Fibroblast of lung (primary cell): Measurements from ENCODE around the gene CCDC152. TPM values are rescaled to one million over a fixed set of nuclear protein-coding genes. Genes with fewer than 3 reads are reported as not detected.

Experiments used
- DNase-seq, 2 donors: peaks; one replicate each; pipeline versions ENCODE4 v3.0.0 to v3.0.0-alpha.2; 2010; ENCODE audit warnings: low read depth in 2 of 2
- H2AFZ ChIP-seq: 2 replicates; pipeline ENCODE4 v1.5.1; 2012; ENCODE audit warnings: low read length, control low read depth, inconsistent platforms
- H3K27ac ChIP-seq: 2 replicates; pipeline ENCODE4 v1.5.1; 2011; ENCODE audit warnings: low read length, control low read depth; ENCODE audit not compliant: insufficient read depth
- H3K27me3 ChIP-seq: 2 replicates; pipeline ENCODE4 v1.5.1; 2011; ENCODE audit warnings: mild to moderate bottlenecking, low read length; ENCODE audit not compliant: control insufficient read depth, insufficient read depth
- H3K36me3 ChIP-seq: 2 replicates; pipeline ENCODE4 v1.5.1; 2011; ENCODE audit warnings: low read length; ENCODE audit not compliant: control insufficient read depth, insufficient read depth
- H3K4me1 ChIP-seq: 2 replicates; pipeline ENCODE4 v1.5.1; 2011; ENCODE audit warnings: low read length; ENCODE audit not compliant: control insufficient read depth, insufficient read depth; ENCODE audit errors: extremely low read depth
- H3K4me2 ChIP-seq: 2 replicates; pipeline ENCODE4 v1.5.1; 2011; ENCODE audit warnings: low read length, control low read depth; ENCODE audit not compliant: insufficient read depth; ENCODE audit errors: extremely low read depth
- H3K4me3 ChIP-seq, 4 experiments: fragments of 200-600 bp in 1 of 4; sonication (generic) in 1 of 4; replicated peaks in 1 of 4; 2 replicates each; pipeline ENCODE4 v1.5.1; 2011 to 2016; ENCODE audit warnings: low read length in 4 of 4, low read depth in 3 of 4, mild to moderate bottlenecking in 3 of 4, control low read depth in 2 of 4, inconsistent platforms in 1 of 4, mixed read lengths in 1 of 4; ENCODE audit not compliant: insufficient read depth in 1 of 4; ENCODE audit errors: control extremely low read depth in 1 of 4
- H3K79me2 ChIP-seq: 2 replicates; pipeline ENCODE4 v1.5.1; 2012; ENCODE audit warnings: mild to moderate bottlenecking, low read length, inconsistent platforms; ENCODE audit not compliant: control insufficient read depth, insufficient read depth
- H3K9ac ChIP-seq: 2 replicates; pipeline ENCODE4 v1.5.1; 2011; ENCODE audit warnings: mild to moderate bottlenecking, low read length, control low read depth; ENCODE audit not compliant: insufficient read depth
- H3K9me3 ChIP-seq: 2 replicates; pipeline ENCODE4 v1.5.1; 2012; ENCODE audit warnings: low read depth, low read length; ENCODE audit not compliant: control insufficient read depth, insufficient read depth
- H4K20me1 ChIP-seq: 2 replicates; pipeline ENCODE4 v1.5.1; 2011; ENCODE audit warnings: low read length; ENCODE audit not compliant: control insufficient read depth, insufficient read depth; ENCODE audit errors: extremely low read depth
- EZH2 ChIP-seq: IDR thresholded peaks from 2 replicates; pipeline ENCODE4 v1.5.1; 2012; ENCODE audit warnings: low read length, control low read depth, mild to moderate bottlenecking; ENCODE audit errors: missing control alignments
- polyA plus RNA-seq, 2 donors: library from polyadenylated mRNA; depleted of rRNA in 1 of 2; stranded (reverse) in 1 of 2; unstranded in 1 of 2; fragments of >200 nt; gene quantifications; 2 replicates each; pipeline ENCODE4 v1.2.1, GENCODE V29; 2011 to 2012; ENCODE audit warnings: missing spikeins in 1 of 2
- total RNA-seq: library from RNA; depleted of rRNA; stranded (reverse); fragments of >200 nt; gene quantifications from 2 replicates; pipeline ENCODE4 v1.2.1, GENCODE V29; 2014
- TF ChIP-seq, protein P1 (sequence below), 2 donors: IDR thresholded peaks in 1 of 2; conservative IDR thresholded peaks in 1 of 2; 1 replicate in 1 of 2; 2 replicates in 1 of 2; pipeline ENCODE4 v1.5.1; 2011 to 2012; ENCODE audit warnings: low read length in 2 of 2, control low read depth in 1 of 2, inconsistent platforms in 1 of 2, low read depth in 1 of 2, mild to moderate bottlenecking in 1 of 2

Gene CCDC152
- total and polyA plus RNA-seq, 2 donors (not counting 1 experiment from before 2014, with no cell fraction given): 1.4 to 2.5 TPM

DNA sequence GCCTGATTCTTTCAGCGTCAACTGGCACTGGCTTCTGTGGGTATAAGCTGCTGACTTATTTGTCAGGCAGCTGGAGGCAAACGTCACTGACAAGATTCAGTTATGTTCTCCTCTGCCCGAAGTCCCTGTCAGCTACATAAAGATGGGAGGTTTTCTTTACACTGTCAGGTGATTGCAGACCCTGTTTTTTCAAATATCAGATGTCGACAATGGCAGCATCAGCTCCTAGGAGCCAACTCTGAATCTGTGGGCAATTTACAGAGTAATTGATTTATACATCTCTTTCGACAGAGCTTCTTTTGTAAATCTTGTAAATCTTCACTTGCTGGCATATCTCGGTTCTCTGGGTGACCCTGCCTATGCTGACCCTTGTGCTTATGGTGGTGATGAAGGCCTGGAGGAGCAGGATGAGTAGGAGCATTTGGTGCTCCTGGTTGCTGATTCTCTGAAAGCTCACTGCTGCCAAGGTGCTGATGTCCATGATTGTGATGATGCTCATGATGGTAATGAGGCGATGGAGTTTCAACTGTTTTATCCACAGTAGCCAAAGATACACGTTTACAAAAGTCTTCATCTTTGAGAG lies 44.2 kb downstream of the CCDC152 start:
- no peaks in the 10 kb centered on the region for H3K9me3 ChIP-seq
- DNase-seq: no peak

DNA sequence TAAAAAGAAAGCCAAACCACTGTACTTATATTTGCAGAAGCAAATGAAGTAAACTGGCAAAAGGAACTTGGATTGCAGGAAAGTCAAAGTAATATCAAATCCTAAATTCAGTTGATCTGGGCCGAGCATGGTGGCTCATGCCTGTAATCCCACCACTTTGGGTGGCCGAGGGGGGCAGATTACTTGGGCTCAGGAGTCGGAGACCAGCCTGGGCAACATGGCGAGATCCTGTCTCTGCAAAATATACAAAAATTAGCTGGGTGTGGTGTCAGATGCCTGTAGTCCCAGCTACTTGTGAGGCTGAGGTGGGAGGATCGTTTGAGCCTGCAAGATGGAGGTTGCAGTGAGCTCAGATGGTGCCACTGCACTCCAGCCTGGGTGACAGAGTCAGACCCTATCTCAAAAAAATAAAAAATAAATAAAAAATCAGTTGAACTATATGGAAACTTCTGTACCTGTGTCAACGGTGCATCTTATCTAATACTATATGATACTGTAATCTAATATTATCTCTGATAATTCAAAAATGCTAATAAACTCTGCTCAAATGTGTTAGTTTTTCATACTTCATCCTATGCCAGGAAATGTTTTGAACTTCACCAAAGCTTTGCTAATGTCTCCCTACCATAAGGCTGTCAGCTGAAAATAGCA lies 45.0 kb downstream of the CCDC152 start:
- Histone ChIP-seq H3K36me3 (no peaks in the 10 kb centered on the region), H3K27ac (no peak overlapping the region), H4K20me1 (no peaks in the 10 kb centered on the region), H3K4me2 (no peak overlapping the region), H3K4me1 (no peaks in the 10 kb centered on the region), H3K27me3 (no peaks in the 10 kb centered on the region), H3K9ac (no peak overlapping the region), H3K79me2 (no peaks in the 10 kb centered on the region), H3K9me3 (no peaks in the 10 kb centered on the region), H3K4me3 (no peak overlapping the region), H2AFZ (no peak overlapping the region)
- TF ChIP-seq, protein P1, sequence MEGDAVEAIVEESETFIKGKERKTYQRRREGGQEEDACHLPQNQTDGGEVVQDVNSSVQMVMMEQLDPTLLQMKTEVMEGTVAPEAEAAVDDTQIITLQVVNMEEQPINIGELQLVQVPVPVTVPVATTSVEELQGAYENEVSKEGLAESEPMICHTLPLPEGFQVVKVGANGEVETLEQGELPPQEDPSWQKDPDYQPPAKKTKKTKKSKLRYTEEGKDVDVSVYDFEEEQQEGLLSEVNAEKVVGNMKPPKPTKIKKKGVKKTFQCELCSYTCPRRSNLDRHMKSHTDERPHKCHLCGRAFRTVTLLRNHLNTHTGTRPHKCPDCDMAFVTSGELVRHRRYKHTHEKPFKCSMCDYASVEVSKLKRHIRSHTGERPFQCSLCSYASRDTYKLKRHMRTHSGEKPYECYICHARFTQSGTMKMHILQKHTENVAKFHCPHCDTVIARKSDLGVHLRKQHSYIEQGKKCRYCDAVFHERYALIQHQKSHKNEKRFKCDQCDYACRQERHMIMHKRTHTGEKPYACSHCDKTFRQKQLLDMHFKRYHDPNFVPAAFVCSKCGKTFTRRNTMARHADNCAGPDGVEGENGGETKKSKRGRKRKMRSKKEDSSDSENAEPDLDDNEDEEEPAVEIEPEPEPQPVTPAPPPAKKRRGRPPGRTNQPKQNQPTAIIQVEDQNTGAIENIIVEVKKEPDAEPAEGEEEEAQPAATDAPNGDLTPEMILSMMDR (conservative IDR thresholded peaks at IDR 0.05 in 1 of 2, IDR thresholded peaks at IDR 0.05 in 1 of 2; ENCODE audit: low read depth in 1 of 2, low read length in 2 of 2): no peak
- no peak for TF ChIP-seq EZH2
- DNase-seq: no peak

More for the DNA sequence above, 44.2 kb downstream of the CCDC152 start:
- H3K79me2 ChIP-seq: no peaks in the 10 kb centered on the region
- H3K4me3 ChIP-seq: no peak overlapping the region
- TF ChIP-seq, protein P1 (conservative IDR thresholded peaks at IDR 0.05 in 1 of 2, IDR thresholded peaks at IDR 0.05 in 1 of 2; ENCODE audit: low read depth in 1 of 2, low read length in 2 of 2): no peak
- no peak for TF ChIP-seq EZH2
- no peaks in the 10 kb centered on the region for H3K4me1 ChIP-seq
- no peak overlapping the region for H3K4me2 ChIP-seq
- H3K27ac ChIP-seq: no peak overlapping the region
- no peaks in the 10 kb centered on the region for H3K27me3 ChIP-seq
- no peak overlapping the region for H3K9ac ChIP-seq
- no peak overlapping the region for H2AFZ ChIP-seq
- H4K20me1 ChIP-seq: no peaks in the 10 kb centered on the region
- H3K36me3 ChIP-seq: no peaks in the 10 kb centered on the region

DNA sequence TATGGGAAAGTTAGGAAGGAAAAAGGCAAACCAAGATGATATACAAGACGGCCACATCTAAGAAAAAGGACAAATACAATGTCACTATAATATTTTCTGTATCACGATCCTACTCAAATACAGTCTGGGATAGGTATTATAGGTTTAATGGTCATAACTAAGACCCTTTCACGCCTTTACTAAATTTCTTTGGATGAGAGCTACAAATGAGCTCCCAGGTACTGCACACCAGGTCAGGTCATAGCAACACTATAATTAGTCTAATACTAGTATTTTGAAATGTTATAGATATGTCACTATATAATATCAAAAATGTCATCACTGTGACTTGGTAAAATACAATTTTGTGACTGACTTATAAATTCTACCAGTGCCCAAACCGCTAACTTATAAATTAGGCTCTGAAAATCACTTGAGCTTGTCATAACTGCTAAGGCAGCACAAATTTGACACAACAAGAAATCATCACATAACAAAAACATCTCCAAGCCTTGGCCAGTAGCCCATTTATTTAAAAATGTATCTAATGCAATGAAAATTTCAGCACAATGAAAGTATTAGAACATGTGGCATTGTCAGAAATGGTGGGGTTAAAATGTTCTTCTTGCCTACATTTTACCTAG lies 48.2 kb downstream of the CCDC152 start:
- H3K9ac ChIP-seq: no peak overlapping the region
- TF ChIP-seq, protein P1 (conservative IDR thresholded peaks at IDR 0.05 in 1 of 2, IDR thresholded peaks at IDR 0.05 in 1 of 2; ENCODE audit: low read depth in 1 of 2, low read length in 2 of 2): no peak
- TF ChIP-seq EZH2: no peak

More for the DNA sequence above, 48.2 kb downstream of the CCDC152 start:
- no peak overlapping the region for H3K4me3 ChIP-seq
- H3K4me2 ChIP-seq: no peak overlapping the region
- H4K20me1 ChIP-seq: no peaks in the 10 kb centered on the region
- DNase-seq: no peak
- no peaks in the 10 kb centered on the region for H3K36me3 ChIP-seq
- H3K79me2 ChIP-seq: no peaks in the 10 kb centered on the region
- H3K4me1 ChIP-seq: no peaks in the 10 kb centered on the region
- H2AFZ ChIP-seq: no peak overlapping the region
- H3K27me3 ChIP-seq: no peaks in the 10 kb centered on the region
- no peak overlapping the region for H3K27ac ChIP-seq
- no peaks in the 10 kb centered on the region for H3K9me3 ChIP-seq
